ENCODE measurements around the gene SVIL. TPM values are rescaled to one million over a fixed set of nuclear protein-coding genes. Genes with fewer than 3 reads are reported as not detected.

SVIL gene
- total RNA-seq, 1 experiment from 2014 or later, result 15.3 TPM

- H3K27ac ChIP-seq (ENCODE audit: insufficient read length, low read depth, low read length), result no peak overlapping the region
- H3K4me2 ChIP-seq (ENCODE audit: insufficient read depth, insufficient read length, low read length), result no peak overlapping the region
- H2AFZ ChIP-seq (ENCODE audit: low read length), result no peak overlapping the region
- no peak for DNase-seq
- Mint-ChIP-seq H3K27me3 (ENCODE audit: low read depth) (no peaks in the 10 kb centered on the region; the same call in 1 of the 2 replicates), H3K4me3 (no peak overlapping the region), H3K4me1 (peaks cover 38 to 41% of the 10 kb centered on the region in 2 experiments), H3K36me3 (ENCODE audit: insufficient read depth in 1 of 3, low read depth in 3 of 3) (peaks cover 0 to 6% (median 3%) of the 10 kb centered on the region in 3 experiments; a peak in 4 of 7 replicates), H3K9me3 (peaks cover 0 to 6% of the 10 kb centered on the region in 2 experiments; a peak in 3 of 5 replicates), H3K27ac (peak overlapping the region in 1 of 3 experiments; percentile 28; a peak in 1 of 7 replicates)
- peaks cover 7% of the 10 kb centered on the region; the same call in 1 of the 2 replicates for H3K4me1 ChIP-seq (ENCODE audit: insufficient read depth, low read length)
- no peak overlapping the region for H2BK15ac ChIP-seq (ENCODE audit: low read depth, low read length)
- H3K23ac ChIP-seq (ENCODE audit: insufficient read length, low read depth, low read length), result no peak overlapping the region
- H4K8ac ChIP-seq (replicated peaks; ENCODE audit: insufficient read length, low read depth, low read length), result no peak overlapping the region
- H3K18ac ChIP-seq (ENCODE audit: insufficient read length, low read depth, low read length), result no peak overlapping the region
- no peak overlapping the region for H2BK120ac ChIP-seq (ENCODE audit: low read depth, low read length, poor library complexity, severe bottlenecking)
- H3K23me2 ChIP-seq (ENCODE audit: insufficient read length, low read depth, low read length, poor library complexity, severe bottlenecking), result no peaks in the 10 kb centered on the region
- H3K9me3 ChIP-seq (ENCODE audit: control insufficient read depth, low read depth, low read length), result no peaks in the 10 kb centered on the region
- WGBS (ENCODE audit: extremely low coverage, insufficient read length, low lambda C conversion rate), result no CpG with 5 or more reads among the region's 2 CpGs
- H3K9ac ChIP-seq (ENCODE audit: extremely low read depth, insufficient read length, low read length), result no peak overlapping the region
- H3T11ph ChIP-seq (ENCODE audit: low read length), result no peak overlapping the region
- H4K91ac ChIP-seq (ENCODE audit: insufficient read length, low read depth, low read length), result no peak overlapping the region
- H3K79me1 ChIP-seq (ENCODE audit: insufficient read depth, low read depth, low read length, poor library complexity, severe bottlenecking), result no peaks in the 10 kb centered on the region
- TF ChIP-seq, protein P1, sequence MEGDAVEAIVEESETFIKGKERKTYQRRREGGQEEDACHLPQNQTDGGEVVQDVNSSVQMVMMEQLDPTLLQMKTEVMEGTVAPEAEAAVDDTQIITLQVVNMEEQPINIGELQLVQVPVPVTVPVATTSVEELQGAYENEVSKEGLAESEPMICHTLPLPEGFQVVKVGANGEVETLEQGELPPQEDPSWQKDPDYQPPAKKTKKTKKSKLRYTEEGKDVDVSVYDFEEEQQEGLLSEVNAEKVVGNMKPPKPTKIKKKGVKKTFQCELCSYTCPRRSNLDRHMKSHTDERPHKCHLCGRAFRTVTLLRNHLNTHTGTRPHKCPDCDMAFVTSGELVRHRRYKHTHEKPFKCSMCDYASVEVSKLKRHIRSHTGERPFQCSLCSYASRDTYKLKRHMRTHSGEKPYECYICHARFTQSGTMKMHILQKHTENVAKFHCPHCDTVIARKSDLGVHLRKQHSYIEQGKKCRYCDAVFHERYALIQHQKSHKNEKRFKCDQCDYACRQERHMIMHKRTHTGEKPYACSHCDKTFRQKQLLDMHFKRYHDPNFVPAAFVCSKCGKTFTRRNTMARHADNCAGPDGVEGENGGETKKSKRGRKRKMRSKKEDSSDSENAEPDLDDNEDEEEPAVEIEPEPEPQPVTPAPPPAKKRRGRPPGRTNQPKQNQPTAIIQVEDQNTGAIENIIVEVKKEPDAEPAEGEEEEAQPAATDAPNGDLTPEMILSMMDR (conservative IDR thresholded peaks at IDR 0.05), result no peak
- no peak overlapping the region for H3K14ac ChIP-seq (ENCODE audit: insufficient read depth, low read length)
- H3K4ac ChIP-seq (ENCODE audit: low read depth, low read length), result no peak overlapping the region
- no peak overlapping the region for H2BK12ac ChIP-seq (ENCODE audit: insufficient read length, low read depth, low read length)
- H2AK5ac ChIP-seq (ENCODE audit: insufficient read length, low read length), result no peak overlapping the region
- no peak overlapping the region for H2BK20ac ChIP-seq (ENCODE audit: low read depth, low read length, poor library complexity, severe bottlenecking)
- no peak overlapping the region for H3K56ac ChIP-seq (ENCODE audit: insufficient read length, low read depth, low read length)
- no peak overlapping the region for H4K5ac ChIP-seq (ENCODE audit: insufficient read length, low read depth, low read length)
- H3K27me3 ChIP-seq (ENCODE audit: insufficient read depth, low read length), result no peaks in the 10 kb centered on the region
- H3K79me2 ChIP-seq (ENCODE audit: insufficient read depth, low read length), result no peaks in the 10 kb centered on the region
- H2BK5ac ChIP-seq (ENCODE audit: insufficient read length, low read length), result no peak overlapping the region
- H4K20me1 ChIP-seq (ENCODE audit: control insufficient read depth, insufficient read depth, insufficient read length), result no peaks in the 10 kb centered on the region
These were observed 43.7 kb downstream of the SVIL start for GRCh38 chr10:29590915-29591650.
